Measurements from ENCODE around the gene TIFAB.
A peak's percentile ranks its signal among the peaks of the same experiment; 100 is the strongest.

The TIFAB gene

GRCh38 chr5:135472141-135472540, 20.0 kb upstream of the TIFAB start:
- no peak overlapping the region for H3K4me3 Mint-ChIP-seq
- H3K36me3 Mint-ChIP-seq (ENCODE audit: low read depth) = no peaks in the 10 kb centered on the region
- H3K27ac Mint-ChIP-seq = no peak overlapping the region
- no peaks in the 10 kb centered on the region for H3K9me3 Mint-ChIP-seq
- no peaks in the 10 kb centered on the region for H3K4me1 Mint-ChIP-seq (ENCODE audit: low read depth)
- H3K27me3 Mint-ChIP-seq (ENCODE audit: low read depth) = peaks cover 45% of the 10 kb centered on the region

- H3K27me3 Mint-ChIP-seq (ENCODE audit: low read depth) = peaks cover 46% of the 10 kb centered on the region
Observed at GRCh38 chr5:135471726-135472125, 19.6 kb upstream of the TIFAB start.

GRCh38 chr5:135469911-135470310, 17.8 kb upstream of the TIFAB start:
- Mint-ChIP-seq H3K36me3 (ENCODE audit: low read depth) (no peaks in the 10 kb centered on the region), H3K27ac (no peak overlapping the region), H3K4me3 (no peak overlapping the region), H3K9me3 (no peaks in the 10 kb centered on the region), H3K27me3 (ENCODE audit: low read depth) (peaks cover 58% of the 10 kb centered on the region), H3K4me1 (ENCODE audit: low read depth) (peaks cover 6% of the 10 kb centered on the region)

More at GRCh38 chr5:135471726-135472125, 19.6 kb upstream of the TIFAB start:
- no peak overlapping the region for H3K4me3 Mint-ChIP-seq
- no peaks in the 10 kb centered on the region for H3K36me3 Mint-ChIP-seq (ENCODE audit: low read depth)
- no peak overlapping the region for H3K27ac Mint-ChIP-seq
- H3K9me3 Mint-ChIP-seq = no peaks in the 10 kb centered on the region
- no peaks in the 10 kb centered on the region for H3K4me1 Mint-ChIP-seq (ENCODE audit: low read depth)

- Mint-ChIP-seq H3K4me3 (no peak overlapping the region), H3K36me3 (ENCODE audit: low read depth) (no peaks in the 10 kb centered on the region), H3K4me1 (ENCODE audit: low read depth) (peaks cover 6% of the 10 kb centered on the region), H3K27ac (no peak overlapping the region), H3K9me3 (no peaks in the 10 kb centered on the region), H3K27me3 (ENCODE audit: low read depth) (peaks cover 63% of the 10 kb centered on the region)
Observed at GRCh38 chr5:135468541-135468940, 16.4 kb upstream of the TIFAB start.

GRCh38 chr5:135467871-135468485, 15.8 kb upstream of the TIFAB start:
- peaks cover 6% of the 10 kb centered on the region for H3K4me1 Mint-ChIP-seq (ENCODE audit: low read depth)
- no peak overlapping the region for H3K4me3 Mint-ChIP-seq
- no peaks in the 10 kb centered on the region for H3K36me3 Mint-ChIP-seq (ENCODE audit: low read depth)
- H3K27ac Mint-ChIP-seq = no peak overlapping the region
- no peaks in the 10 kb centered on the region for H3K9me3 Mint-ChIP-seq
- peaks cover 62% of the 10 kb centered on the region for H3K27me3 Mint-ChIP-seq (ENCODE audit: low read depth)

- Mint-ChIP-seq H3K27ac (no peak overlapping the region), H3K9me3 (no peaks in the 10 kb centered on the region), H3K4me1 (ENCODE audit: low read depth) (peaks cover 6% of the 10 kb centered on the region), H3K27me3 (ENCODE audit: low read depth) (peaks cover 59% of the 10 kb centered on the region), H3K36me3 (ENCODE audit: low read depth) (no peaks in the 10 kb centered on the region), H3K4me3 (no peak overlapping the region)
Observed at GRCh38 chr5:135467051-135467625, 15.0 kb upstream of the TIFAB start.

GRCh38 chr5:135466178-135467050, 14.3 kb upstream of the TIFAB start:
- Mint-ChIP-seq H3K4me1 (ENCODE audit: low read depth) (peaks cover 6% of the 10 kb centered on the region), H3K36me3 (ENCODE audit: low read depth) (no peaks in the 10 kb centered on the region), H3K27ac (no peak overlapping the region), H3K9me3 (no peaks in the 10 kb centered on the region), H3K4me3 (peak overlapping the region; percentile 29), H3K27me3 (ENCODE audit: low read depth) (peaks cover 57% of the 10 kb centered on the region)

GRCh38 chr5:135465391-135466122, 13.4 kb upstream of the TIFAB start:
- Mint-ChIP-seq H3K36me3 (ENCODE audit: low read depth) (no peaks in the 10 kb centered on the region), H3K4me3 (no peak overlapping the region), H3K27me3 (ENCODE audit: low read depth) (peaks cover 56% of the 10 kb centered on the region), H3K4me1 (ENCODE audit: low read depth) (peaks cover 6% of the 10 kb centered on the region), H3K9me3 (no peaks in the 10 kb centered on the region), H3K27ac (no peak overlapping the region)

- H3K9me3 Mint-ChIP-seq = no peaks in the 10 kb centered on the region
- no peak overlapping the region for H3K27ac Mint-ChIP-seq
- H3K4me1 Mint-ChIP-seq (ENCODE audit: low read depth) = peaks cover 6% of the 10 kb centered on the region
- H3K4me3 Mint-ChIP-seq = no peak overlapping the region
- H3K27me3 Mint-ChIP-seq (ENCODE audit: low read depth) = peaks cover 38% of the 10 kb centered on the region
- no peaks in the 10 kb centered on the region for H3K36me3 Mint-ChIP-seq (ENCODE audit: low read depth)
Observed at GRCh38 chr5:135462304-135462703, 10.2 kb upstream of the TIFAB start.

- peaks cover 36% of the 10 kb centered on the region for H3K27me3 Mint-ChIP-seq (ENCODE audit: low read depth)
- no peak overlapping the region for H3K4me3 Mint-ChIP-seq
- no peaks in the 10 kb centered on the region for H3K9me3 Mint-ChIP-seq
- no peaks in the 10 kb centered on the region for H3K36me3 Mint-ChIP-seq (ENCODE audit: low read depth)
- no peak overlapping the region for H3K27ac Mint-ChIP-seq
- peaks cover 6% of the 10 kb centered on the region for H3K4me1 Mint-ChIP-seq (ENCODE audit: low read depth)
Observed at GRCh38 chr5:135461481-135462151, 9.5 kb upstream of the TIFAB start.

- Mint-ChIP-seq H3K4me3 (no peak overlapping the region), H3K9me3 (no peaks in the 10 kb centered on the region), H3K27me3 (ENCODE audit: low read depth) (peaks cover 30% of the 10 kb centered on the region), H3K36me3 (ENCODE audit: low read depth) (no peaks in the 10 kb centered on the region), H3K27ac (no peak overlapping the region), H3K4me1 (ENCODE audit: low read depth) (no peaks in the 10 kb centered on the region)
Observed at GRCh38 chr5:135460246-135461033, 8.3 kb upstream of the TIFAB start.

GRCh38 chr5:135458921-135459331, 6.8 kb upstream of the TIFAB start:
- no peak overlapping the region for H3K27ac Mint-ChIP-seq
- H3K36me3 Mint-ChIP-seq (ENCODE audit: low read depth) = no peaks in the 10 kb centered on the region
- H3K4me3 Mint-ChIP-seq = no peak overlapping the region
- no peaks in the 10 kb centered on the region for H3K4me1 Mint-ChIP-seq (ENCODE audit: low read depth)
- peaks cover 20% of the 10 kb centered on the region for H3K27me3 Mint-ChIP-seq (ENCODE audit: low read depth)
- no peaks in the 10 kb centered on the region for H3K9me3 Mint-ChIP-seq

GRCh38 chr5:135458356-135458755, 6.2 kb upstream of the TIFAB start:
- Mint-ChIP-seq H3K4me3 (no peak overlapping the region), H3K4me1 (ENCODE audit: low read depth) (no peaks in the 10 kb centered on the region), H3K27ac (no peak overlapping the region), H3K36me3 (ENCODE audit: low read depth) (no peaks in the 10 kb centered on the region), H3K27me3 (ENCODE audit: low read depth) (peaks cover 16% of the 10 kb centered on the region), H3K9me3 (no peaks in the 10 kb centered on the region)

Data from T-helper 1 cell treated with Interleukin-12 subunit alpha and Interleukin-12 subunit beta and Interleukin-4 antibody, amounts not matched to agents 30 μg/mL and 1 μg/mL, for 36 hours (primary cell).